Hematopoietic multipotent progenitor cell treated with erythropoietin and hydrocortisone succinate and interleukin-3 and kit ligand, for 15 days (in vitro differentiated cells): ENCODE results near the gene VASN.
"Not testable (repeated sequence)": the region's sequence is repeated elsewhere in the genome, so short reads cannot be mapped to it uniquely, and the experiment has no call there.

Experiments used
- DNase-seq: peaks from one replicate; pipeline ENCODE4 v3.0.0-alpha.2; 2015; ENCODE audit warnings: low spot score

Gene VASN

GRCh38 chr16:4337540-4338088 lies 34.0 kb upstream of the VASN start:
- no peak for DNase-seq

- no peak for DNase-seq
Measured at GRCh38 chr16:4338125-4338582, 33.5 kb upstream of the VASN start.

DNA sequence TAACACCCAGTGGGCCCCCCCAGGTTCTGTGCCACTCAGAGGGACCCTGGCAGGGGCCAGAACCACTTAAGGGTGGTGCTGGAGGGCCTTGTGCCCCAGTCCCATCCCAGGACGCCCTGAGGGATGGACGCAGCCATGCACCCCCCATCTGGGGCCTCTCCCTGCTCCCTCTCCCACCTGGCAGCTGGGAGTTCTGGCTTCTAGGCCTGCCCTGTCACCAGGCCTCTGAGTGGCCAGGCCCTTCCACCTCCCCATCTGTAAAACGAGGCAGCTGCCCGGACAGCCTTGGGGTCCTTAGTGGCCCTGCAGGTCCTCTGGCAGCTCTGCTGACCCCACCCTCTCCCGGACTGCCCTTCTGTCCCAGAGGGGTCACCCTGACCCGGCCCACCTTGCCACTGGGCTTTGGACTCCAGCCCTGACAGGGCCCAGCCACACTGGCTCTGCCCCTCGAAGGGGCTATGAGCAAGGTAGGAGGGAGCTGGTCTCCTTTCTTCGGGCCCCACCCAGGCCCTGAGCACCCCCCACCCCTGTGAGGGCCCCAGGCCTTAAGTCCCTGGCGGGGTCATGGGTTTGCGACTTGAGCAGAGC lies 32.8 kb upstream of the VASN start:
- DNase-seq: no peak

DNA sequence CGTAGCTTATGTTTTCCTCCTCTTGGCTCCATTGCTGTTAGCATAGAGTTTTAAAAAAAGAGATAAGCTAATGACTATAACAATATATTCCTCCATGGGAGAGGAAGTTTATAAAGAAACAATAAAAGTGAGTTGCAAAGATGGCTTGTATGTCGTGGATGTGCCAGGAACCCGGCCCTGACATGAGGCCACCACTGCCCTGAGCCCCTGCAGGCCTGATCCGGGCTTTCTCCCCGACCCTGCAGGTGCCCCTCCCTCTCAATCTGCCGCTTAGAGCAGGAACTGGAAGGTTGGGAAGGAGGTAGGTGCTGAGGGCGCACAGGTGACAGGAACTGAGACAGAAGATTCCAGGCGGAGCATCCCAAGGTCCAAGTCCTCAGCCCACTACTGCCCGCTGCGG lies 32.2 kb upstream of the VASN start:
- DNase-seq: no peak

GRCh38 chr16:4339909-4340308 lies 31.7 kb upstream of the VASN start:
- DNase-seq: no peak

- DNase-seq: no peak
Measured at GRCh38 chr16:4340443-4340842, 31.2 kb upstream of the VASN start.

- DNase-seq: no peak
Measured at GRCh38 chr16:4341250-4341649, 30.4 kb upstream of the VASN start.

DNA sequence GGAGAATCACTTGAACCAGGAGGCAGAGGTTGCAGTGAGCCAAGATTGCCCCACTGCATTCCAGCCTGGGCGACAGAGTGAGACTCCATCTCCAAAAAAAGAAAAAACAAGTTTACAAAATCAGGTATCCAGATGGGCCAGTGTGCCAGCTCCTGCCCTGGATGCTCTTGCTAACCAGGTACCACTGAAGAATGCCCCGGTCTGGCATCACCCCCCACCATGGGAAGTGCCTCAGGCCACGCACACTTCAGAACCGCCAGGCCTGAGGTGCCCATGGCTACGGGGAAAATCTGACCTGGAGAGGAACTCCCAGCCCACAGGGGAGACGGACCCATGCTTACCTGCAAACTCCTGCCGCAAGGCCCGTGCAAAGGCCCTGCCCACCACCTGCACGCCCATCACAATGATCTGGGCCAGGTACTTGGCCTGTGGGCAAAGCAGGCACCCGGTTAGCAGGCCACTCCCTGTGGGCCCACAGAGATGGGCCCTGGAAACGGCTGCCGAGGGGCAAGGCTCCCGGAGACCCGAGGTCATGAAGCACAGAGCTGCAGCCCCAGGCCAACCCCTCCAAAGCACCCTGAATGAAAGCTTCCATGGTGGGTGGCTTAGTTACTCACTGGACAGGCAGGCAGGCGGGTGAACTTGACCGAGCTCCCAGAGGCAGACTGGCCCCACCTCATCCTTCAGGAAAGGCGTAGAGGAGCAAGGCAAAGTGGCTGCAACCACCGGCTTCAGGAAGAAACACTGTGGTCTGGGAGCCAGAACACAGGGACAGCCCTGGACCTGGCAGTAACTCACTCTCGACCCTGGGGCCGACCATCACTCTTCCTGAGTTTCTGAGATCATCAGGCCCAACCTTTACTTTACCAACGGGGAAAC lies 28.5 kb upstream of the VASN start:
- DNase-seq: no peak

DNA sequence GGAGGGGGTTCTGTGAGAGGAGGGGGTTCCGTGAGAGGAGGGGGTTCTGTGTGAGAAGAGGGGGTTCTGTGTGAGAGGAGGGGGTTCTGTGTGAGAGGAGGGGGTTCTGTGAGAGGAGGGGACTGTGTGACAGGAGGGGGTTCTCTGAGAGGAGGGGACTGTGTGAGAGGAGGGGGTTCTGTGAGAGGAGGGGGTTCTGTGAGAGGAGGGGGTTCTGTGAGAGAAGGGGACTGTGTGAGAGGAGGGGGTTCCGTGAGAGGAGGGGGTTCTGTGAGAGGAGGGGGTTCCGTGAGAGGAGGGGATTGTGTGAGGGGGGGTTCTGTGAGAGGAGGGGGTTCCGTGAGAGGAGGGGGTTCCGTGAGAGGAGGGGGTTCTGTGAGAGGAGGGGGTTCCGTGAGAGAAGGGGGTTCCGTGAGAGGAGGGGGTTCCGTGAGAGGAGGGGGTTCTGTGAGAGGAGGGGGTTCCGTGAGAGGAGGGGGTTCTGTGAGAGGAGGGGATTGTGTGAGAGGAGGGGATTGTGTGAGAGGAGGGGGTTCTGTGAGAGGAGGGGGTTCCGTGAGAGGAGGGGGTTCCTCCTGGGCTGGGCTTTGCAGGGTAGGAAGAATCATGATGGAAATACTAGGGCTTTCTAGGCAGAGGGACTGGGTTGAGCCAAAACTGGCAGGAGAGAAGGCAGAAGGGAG lies 27.2 kb upstream of the VASN start:
- not testable (repeated sequence) for DNase-seq

- DNase-seq: no peak
Measured at GRCh38 chr16:4344983-4345835, 26.4 kb upstream of the VASN start.

DNA sequence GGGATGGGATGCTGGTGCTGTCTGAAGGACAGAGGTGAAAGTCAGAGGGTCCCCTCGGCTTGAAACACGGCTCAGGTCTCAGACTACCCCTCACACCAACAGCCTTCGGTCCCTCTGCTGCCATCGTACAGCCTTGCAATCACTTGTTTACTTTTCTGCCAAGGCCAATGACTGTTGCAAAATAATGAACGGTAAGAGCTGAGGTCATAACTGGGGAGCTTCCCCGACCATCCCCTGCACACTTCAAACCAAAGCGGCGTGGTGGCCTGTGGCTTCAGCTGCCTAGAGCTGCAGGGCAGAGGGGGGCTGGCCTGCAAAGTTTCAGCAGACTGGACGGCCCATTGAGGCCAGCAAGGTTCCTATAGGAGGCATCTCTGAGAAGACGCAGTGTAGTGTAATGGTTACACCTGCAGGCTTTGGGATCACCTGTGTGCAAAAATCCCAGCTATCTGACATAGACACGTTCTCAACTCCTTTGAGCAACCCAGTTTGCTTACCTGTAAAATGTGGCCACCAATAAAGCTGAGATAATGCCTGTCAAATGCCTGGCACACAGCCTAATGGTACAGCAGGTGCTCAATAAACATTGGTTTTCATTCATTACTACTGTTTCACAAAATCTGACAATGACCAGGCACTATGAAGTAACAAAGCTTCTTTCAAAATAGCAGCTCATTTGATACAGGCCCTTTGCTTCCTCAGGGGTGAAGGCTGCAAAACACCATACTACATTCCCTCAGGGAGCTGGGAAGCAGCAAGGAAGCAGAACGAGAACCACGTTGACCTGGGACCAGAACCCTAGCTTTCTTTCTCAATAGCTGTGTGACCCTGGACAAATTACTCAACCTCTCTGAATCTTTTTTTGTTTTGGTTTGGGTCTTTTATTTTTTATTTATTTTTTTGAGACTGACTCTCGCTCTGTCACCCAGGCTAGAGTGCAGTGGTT lies 25.5 kb upstream of the VASN start:
- DNase-seq: no peak

DNA sequence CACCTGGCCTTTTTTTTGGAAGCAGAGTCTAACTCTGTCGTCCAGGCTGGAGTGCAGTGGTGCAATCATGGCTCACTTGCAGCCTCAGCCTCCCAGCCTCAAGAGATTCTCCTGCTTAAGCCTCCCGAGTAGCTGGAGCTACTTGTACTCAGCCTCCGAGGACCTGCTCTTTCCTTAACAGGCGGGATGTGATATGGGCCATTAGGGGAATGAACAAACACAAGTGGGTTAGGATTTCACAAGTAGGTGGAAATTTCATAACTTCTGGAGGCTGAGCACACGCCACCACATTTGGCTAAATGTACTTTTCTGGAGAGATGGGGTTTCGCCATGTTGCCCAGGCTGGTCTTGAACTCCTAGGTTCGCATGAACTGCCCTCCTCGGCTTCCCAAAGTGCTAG lies 24.6 kb upstream of the VASN start:
- DNase-seq: no peak

DNA sequence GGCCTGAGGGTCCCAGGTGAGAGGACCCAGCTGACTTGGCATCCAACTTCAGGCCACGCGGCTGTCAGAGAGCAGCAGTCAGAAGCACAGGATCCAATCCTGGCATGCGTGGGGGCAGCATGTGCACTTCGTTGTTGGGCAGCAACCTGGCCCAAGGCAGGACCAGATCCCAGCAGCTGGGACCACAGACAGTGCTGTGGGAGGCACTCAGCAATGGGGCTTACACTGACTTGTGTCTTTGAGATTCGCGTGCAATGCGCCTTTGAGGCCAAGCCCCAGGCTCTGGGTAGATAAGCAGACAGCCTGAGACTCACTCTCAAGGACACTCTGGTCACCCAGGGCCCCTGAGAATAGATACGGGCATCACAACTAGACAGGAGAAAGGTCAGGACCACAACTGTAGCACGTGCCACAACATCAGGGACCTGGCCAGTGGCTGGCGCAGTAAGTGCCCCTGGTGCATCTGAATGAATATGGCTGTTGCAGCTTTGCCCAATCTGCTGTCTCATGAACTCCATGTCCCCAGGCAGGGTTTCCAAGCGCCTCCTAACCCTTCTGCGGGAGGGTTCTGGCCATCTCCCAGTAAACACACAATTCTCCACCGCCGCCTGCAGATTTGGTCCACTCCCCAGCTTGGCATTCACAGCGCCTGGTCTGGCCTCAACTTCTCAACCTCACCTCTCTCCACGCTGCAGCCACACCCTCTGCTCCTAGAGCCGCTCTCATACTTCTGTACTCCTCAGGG lies 23.7 kb upstream of the VASN start:
- no peak for DNase-seq

DNA sequence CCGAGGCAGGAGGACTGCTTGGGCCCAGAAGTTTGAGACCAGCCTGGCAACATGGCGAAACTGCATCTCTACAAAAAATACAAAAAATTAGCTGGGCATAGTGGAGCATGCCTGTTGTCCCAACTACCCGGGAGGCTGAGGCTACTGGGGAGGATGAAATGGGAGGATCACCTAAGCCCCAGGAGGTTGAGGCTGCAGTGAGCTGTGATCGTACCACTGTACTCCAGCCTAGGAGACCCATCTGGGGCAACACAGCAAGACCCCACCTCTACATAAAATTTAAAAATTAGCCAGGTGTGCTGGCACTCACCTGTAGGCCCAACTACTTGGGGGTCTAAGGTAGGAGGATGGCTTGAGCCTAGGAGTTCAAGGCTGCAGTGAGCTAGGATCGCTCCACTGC lies 22.3 kb upstream of the VASN start:
- DNase-seq: no peak

- no peak for DNase-seq
Measured at GRCh38 chr16:4350365-4350786, 21.3 kb upstream of the VASN start.

DNA sequence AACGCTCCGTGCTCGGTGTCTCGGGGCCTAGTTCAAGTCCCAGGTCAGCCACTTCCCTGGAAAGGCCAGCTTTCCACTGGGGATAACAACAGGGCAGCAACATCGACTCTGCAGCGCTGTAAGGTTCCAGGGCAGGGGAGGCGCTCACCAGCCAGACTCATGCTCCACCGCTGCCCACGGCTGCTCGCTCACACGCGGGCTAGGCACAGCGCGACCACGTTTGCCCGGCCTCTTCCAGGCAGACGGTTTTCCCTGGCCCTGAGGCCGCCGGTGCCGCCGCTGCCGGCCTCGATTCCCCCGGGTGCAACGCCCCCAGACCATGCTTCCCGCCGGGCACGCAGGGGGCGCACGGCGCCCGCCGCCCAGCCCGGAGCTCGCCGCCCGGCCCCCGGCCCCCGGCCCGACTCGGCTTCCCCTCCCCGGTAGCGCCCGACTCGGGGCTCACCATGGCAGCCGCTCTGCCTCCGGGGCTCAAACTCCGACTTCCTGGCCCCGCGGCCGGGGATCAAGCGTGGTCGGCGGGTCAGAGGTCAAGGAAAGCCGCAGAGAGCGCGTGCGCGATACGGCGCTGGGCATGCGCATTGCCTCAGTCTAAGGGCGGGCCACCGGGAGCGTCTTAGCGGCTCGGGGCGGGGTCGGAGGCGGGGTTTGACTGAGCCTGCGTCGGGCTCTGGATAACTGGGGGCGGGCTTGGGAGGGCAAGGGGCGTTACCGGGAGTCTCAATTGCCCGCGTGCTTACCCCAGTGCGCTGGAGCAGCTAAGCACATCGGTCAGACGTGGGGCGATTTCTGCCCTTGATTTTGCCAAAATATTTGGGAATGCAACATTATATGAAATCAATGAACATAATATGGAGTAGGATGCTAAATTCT lies 20.6 kb upstream of the VASN start, which contains the start of gene PAM16:
TSS of gene PAM16 (minus strand) at position 535 of the 873 bp plus-strand sequence. CDS start at position 448, 87 bp downstream.
- peak; percentile 92 for DNase-seq

- DNase-seq: no peak
Measured at GRCh38 chr16:4351880-4352279, 19.8 kb upstream of the VASN start.

DNA sequence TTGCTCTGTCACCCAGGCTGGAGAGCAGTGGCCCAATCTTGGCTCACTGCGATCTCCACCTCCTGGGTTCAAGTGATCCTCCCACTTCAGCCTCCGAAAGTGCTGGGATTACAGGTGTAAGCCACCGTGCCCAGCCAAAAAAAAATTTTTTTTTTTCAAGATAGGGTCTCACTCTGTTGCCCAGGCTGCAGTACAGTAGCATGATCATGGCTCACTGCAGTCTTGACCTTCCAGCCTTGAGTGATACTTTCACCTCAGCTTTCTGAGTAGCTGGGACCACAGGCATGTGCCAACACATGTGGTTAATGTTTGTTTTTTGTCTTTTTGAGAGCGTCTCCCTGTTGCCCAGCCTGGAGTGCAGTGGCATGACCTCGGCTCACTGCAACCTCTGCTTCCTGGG lies 18.8 kb upstream of the VASN start:
- no peak for DNase-seq

GRCh38 chr16:4353675-4354074 lies 18.0 kb upstream of the VASN start:
- no peak for DNase-seq
